Heart left ventricle (tissue), 13 donors: ENCODE measurements around the gene FBXO41.

Experiments
- CTCF ChIP-seq, 12 donors: fragments of 200-600 bp; sonication (generic) in 4 of 12; IDR thresholded peaks; one replicate each; pipeline versions ENCODE4 v1.5.0 to v1.8.0; 2018 to 2022; ENCODE audit warnings: antibody characterized with exemption in 12 of 12, mild to moderate bottlenecking in 5 of 12
- POLR2A ChIP-seq, 2 donors: fragments of 450-650 bp; IDR thresholded peaks; one replicate each; pipeline ENCODE4 v1.6.1; 2017; ENCODE audit warnings: antibody characterized with exemption in 2 of 2, mild to moderate bottlenecking in 2 of 2, moderate library complexity in 2 of 2
- donor health status: ischemic (EF 13 %, LVEDD 7.1; RV severe dilation, severe dysfunction).
- donor health status: DM: no; HTN: yes; CAD: no.
- donor health status: DM: no; HTN: no; CAD: no.
- donor health status: ischemic (EF 25% LVEDD 6.9; RV normal size, moderate dysfunction).
- donor health status: ischemic (EF 25% LVEDD 5.7; RV mildly dilated, moderate dysfunction).
- donor health status: ischemic (EF 35%, LVEDD 5.7; RV mildly dilated, moderate dysfunction).
- donor health status: nonischemic (EF 11% LVEDD 7.7; RV severe dilation, severe dysfunction).
- donor health status: DM: yes; HTN: yes; CAD: no.
- donor health status: PGD.
- donor health status: ischemic (EF 29% LVEDD 5.4; RV normal size, mild dysfunction).
- donor health status: nonischemic (EF 23%, LVEDD 6.1; RV moderate dilation, normal function).

GRCh38 chr2:73291093-73291460, 6.8 kb upstream of the FBXO41 start:
- no peak for TF ChIP-seq CTCF (IDR thresholded peaks at IDR 0.05)
- TF ChIP-seq POLR2A (IDR thresholded peaks at IDR 0.05) = no peak
